ENCODE results near the gene COA1.

Gene COA1

GRCh38 chr7:43618073-43618472, 111.2 kb downstream of the COA1 start:
- no peak overlapping the region for H3K4me3 ChIP-seq (ENCODE audit: low read length)
- no peak for TF ChIP-seq CTCF (conservative IDR thresholded peaks at IDR 0.05; ENCODE audit: low read depth, low read length)
- no peak for DNase-seq (ENCODE audit: low read depth)

- no peak overlapping the region for H3K4me3 ChIP-seq (ENCODE audit: low read length)
- TF ChIP-seq CTCF (conservative IDR thresholded peaks at IDR 0.05; ENCODE audit: low read depth, low read length): no peak
- no peak for DNase-seq (ENCODE audit: low read depth)
Observed at GRCh38 chr7:43616977-43617376, 112.3 kb downstream of the COA1 start.

GRCh38 chr7:43615558-43616145, 113.7 kb downstream of the COA1 start:
- no peak for DNase-seq (ENCODE audit: low read depth)
- TF ChIP-seq CTCF (conservative IDR thresholded peaks at IDR 0.05; ENCODE audit: low read depth, low read length): no peak
- H3K4me3 ChIP-seq (ENCODE audit: low read length): no peak overlapping the region

- no peak for DNase-seq (ENCODE audit: low read depth)
- TF ChIP-seq CTCF (conservative IDR thresholded peaks at IDR 0.05; ENCODE audit: low read depth, low read length): no peak
- no peak overlapping the region for H3K4me3 ChIP-seq (ENCODE audit: low read length)
Observed at GRCh38 chr7:43612599-43613589, 116.4 kb downstream of the COA1 start.

- no peak overlapping the region for H3K4me3 ChIP-seq (ENCODE audit: low read length)
- TF ChIP-seq CTCF (conservative IDR thresholded peaks at IDR 0.05; ENCODE audit: low read depth, low read length): no peak
- no peak for DNase-seq (ENCODE audit: low read depth)
Observed at GRCh38 chr7:43612128-43612527, 117.2 kb downstream of the COA1 start.

- H3K4me3 ChIP-seq (ENCODE audit: low read length): no peak overlapping the region
- TF ChIP-seq CTCF (conservative IDR thresholded peaks at IDR 0.05; ENCODE audit: low read depth, low read length): no peak
- no peak for DNase-seq (ENCODE audit: low read depth)
Observed at GRCh38 chr7:43609097-43609496, 120.2 kb downstream of the COA1 start.

Measured in retinal pigment epithelial cell (primary cell).